ENCODE data around the gene SBNO1.

SBNO1 gene

GRCh38 chr12:123363740-123364531 is 711 bp downstream of the SBNO1 start (continued):
- TF ChIP-seq MZF1 (tag by site-specific recombination; IDR thresholded peaks at IDR 0.05; ENCODE audit: borderline replicate concordance) (0 out of 2 replicates have a peak, but pooled peaks have one; percentile 75), ZNF248 (tag by site-specific recombination; IDR thresholded peaks at IDR 0.05) (no peak), PRDM2 (tag by site-specific recombination; IDR thresholded peaks at IDR 0.05; ENCODE audit: borderline replicate concordance) (no peak), ZNF433 (tag by site-specific recombination; IDR thresholded peaks at IDR 0.05; ENCODE audit: low read depth) (no peak), ZNF155 (tag by site-specific recombination; IDR thresholded peaks at IDR 0.05) (no peak), ZNF292 (tag by site-specific recombination; IDR thresholded peaks at IDR 0.05; ENCODE audit: borderline replicate concordance, low read depth) (no peak), PRDM6 (tag by site-specific recombination; IDR thresholded peaks at IDR 0.05) (no peak), ZNF571 (tag by site-specific recombination; IDR thresholded peaks at IDR 0.05) (no peak), ZBTB49 (tag by site-specific recombination; IDR thresholded peaks at IDR 0.05; ENCODE audit: low read depth) (no peak), ZNF560 (tag by site-specific recombination; IDR thresholded peaks at IDR 0.05; ENCODE audit: borderline replicate concordance) (no peak), ZNF610 (tag by site-specific recombination; IDR thresholded peaks at IDR 0.05; ENCODE audit: borderline replicate concordance) (no peak), ZNF837 (tag by site-specific recombination; IDR thresholded peaks at IDR 0.05) (no peak), ZNF660 (tag by site-specific recombination; IDR thresholded peaks at IDR 0.05) (0 out of 2 replicates have a peak, but pooled peaks have one; percentile 14), ZNF629 (tag by site-specific recombination; IDR thresholded peaks at IDR 0.05) (no peak), REST (tag by site-specific recombination; IDR thresholded peaks at IDR 0.05) (no peak), ZNF221 (tag by site-specific recombination; IDR thresholded peaks at IDR 0.05; ENCODE audit: borderline replicate concordance) (no peak), ZNF600 (tag by site-specific recombination; IDR thresholded peaks at IDR 0.05) (peak; percentile 94)
- TF ChIP-seq, protein P1, sequence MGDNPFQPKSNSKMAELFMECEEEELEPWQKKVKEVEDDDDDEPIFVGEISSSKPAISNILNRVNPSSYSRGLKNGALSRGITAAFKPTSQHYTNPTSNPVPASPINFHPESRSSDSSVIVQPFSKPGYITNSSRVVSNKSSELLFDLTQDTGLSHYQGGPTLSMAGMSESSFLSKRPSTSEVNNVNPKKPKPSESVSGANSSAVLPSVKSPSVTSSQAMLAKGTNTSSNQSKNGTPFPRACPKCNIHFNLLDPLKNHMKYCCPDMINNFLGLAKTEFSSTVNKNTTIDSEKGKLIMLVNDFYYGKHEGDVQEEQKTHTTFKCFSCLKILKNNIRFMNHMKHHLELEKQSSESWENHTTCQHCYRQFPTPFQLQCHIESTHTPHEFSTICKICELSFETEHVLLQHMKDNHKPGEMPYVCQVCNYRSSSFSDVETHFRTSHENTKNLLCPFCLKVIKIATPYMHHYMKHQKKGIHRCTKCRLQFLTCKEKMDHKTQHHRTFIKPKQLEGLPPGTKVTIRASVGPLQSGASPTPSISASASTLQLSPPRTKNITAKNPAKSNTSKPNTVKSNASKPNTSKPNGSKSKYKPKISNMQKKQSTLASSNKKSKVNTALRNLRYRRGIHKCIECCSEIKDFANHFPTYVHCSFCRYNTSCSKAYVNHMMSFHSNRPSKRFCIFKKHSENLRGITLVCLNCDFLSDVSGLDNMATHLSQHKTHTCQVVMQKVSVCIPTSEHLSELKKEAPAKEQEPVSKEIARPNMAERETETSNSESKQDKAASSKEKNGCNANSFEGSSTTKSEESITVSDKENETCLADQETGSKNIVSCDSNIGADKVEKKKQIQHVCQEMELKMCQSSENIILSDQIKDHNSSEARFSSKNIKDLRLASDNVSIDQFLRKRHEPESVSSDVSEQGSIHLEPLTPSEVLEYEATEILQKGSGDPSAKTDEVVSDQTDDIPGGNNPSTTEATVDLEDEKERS (tag by site-specific recombination; IDR thresholded peaks at IDR 0.05): no peak
- TF ChIP-seq, protein P2, sequence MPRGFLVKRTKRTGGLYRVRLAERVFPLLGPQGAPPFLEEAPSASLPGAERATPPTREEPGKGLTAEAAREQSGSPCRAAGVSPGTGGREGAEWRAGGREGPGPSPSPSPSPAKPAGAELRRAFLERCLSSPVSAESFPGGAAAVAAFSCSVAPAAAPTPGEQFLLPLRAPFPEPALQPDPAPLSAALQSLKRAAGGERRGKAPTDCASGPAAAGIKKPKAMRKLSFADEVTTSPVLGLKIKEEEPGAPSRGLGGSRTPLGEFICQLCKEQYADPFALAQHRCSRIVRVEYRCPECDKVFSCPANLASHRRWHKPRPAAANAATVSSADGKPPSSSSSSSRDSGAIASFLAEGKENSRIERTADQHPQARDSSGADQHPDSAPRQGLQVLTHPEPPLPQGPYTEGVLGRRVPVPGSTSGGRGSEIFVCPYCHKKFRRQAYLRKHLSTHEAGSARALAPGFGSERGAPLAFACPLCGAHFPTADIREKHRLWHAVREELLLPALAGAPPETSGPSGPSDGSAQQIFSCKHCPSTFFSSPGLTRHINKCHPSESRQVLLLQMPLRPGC (tag by site-specific recombination; IDR thresholded peaks at IDR 0.05): no peak

All from HEK293 (cell line).